ENCODE measurements around the gene DELE1.

Gene DELE1

GRCh38 chr5:141960018-141960417, 36.3 kb downstream of the DELE1 start:
- peak in 1 of 2 donors; percentile 20 for DNase-seq

GRCh38 chr5:141960449-141961323, 37.0 kb downstream of the DELE1 start:
- DNase-seq: peak; percentile 88 to 92

GRCh38 chr5:141961466-141961865, 37.8 kb downstream of the DELE1 start:
- no peak for DNase-seq

- no peak for DNase-seq
Measured at GRCh38 chr5:141963701-141964100, 40.0 kb downstream of the DELE1 start.

- DNase-seq: no peak
Measured at GRCh38 chr5:141965071-141965470, 41.4 kb downstream of the DELE1 start.

- no peak for DNase-seq
Measured at GRCh38 chr5:141966275-141966962, 42.7 kb downstream of the DELE1 start.

GRCh38 chr5:141966963-141967333, 43.3 kb downstream of the DELE1 start:
- no peak for DNase-seq

- peak; percentile 92 to 95 for DNase-seq
Measured at GRCh38 chr5:141968914-141969608, 45.4 kb downstream of the DELE1 start, which contains the start of gene RNF14. RNF14 (plus strand) TSS chr5:141969105; CDS start chr5:141973589, 4,484 bp downstream.

GRCh38 chr5:141969783-141970771, 46.4 kb downstream of the DELE1 start:
- peak in 1 of 2 donors; percentile 32 for DNase-seq

- DNase-seq: no peak
Measured at GRCh38 chr5:141973871-141974595, 50.4 kb downstream of the DELE1 start.

GRCh38 chr5:141976176-141976575, 52.5 kb downstream of the DELE1 start:
- no peak for DNase-seq

GRCh38 chr5:141978389-141978788, 54.7 kb downstream of the DELE1 start:
- DNase-seq: no peak

GRCh38 chr5:141982626-141983025, 59.0 kb downstream of the DELE1 start:
- DNase-seq: no peak

- no peak for DNase-seq
Measured at GRCh38 chr5:141986072-141986471, 62.4 kb downstream of the DELE1 start.

GRCh38 chr5:141989720-141990119, 66.0 kb downstream of the DELE1 start:
- no peak for DNase-seq

All from CD4-positive, alpha-beta T cell treated with Interferon alpha-2 for 1 hour (primary cell).